Stimulated activated CD8-positive, alpha-beta memory T cell treated with anti-CD3 and anti-CD28 coated beads, Interleukin-7, amount 100 ng/mL, for 48 hours (primary cell): ENCODE results near the gene TBL1XR1.

ENCODE experiments used
- DNase-seq, 2 donors: peaks; one replicate each; pipeline ENCODE4 v3.0.0-alpha.2; 2020; ENCODE audit warnings: low read depth in 1 of 2; ENCODE audit errors: extremely low read depth in 1 of 2

Gene TBL1XR1

GRCh38 chr3:176969506-176969905, 227.8 kb downstream of the TBL1XR1 start:
- no peak for DNase-seq
